T47D (cell line): ENCODE data around the gene CDC34.

ENCODE experiments used
- DNase-seq, 2 experiments: peaks; one replicate each; pipeline versions ENCODE4 v3.0.0 to v3.0.0-alpha.2; 2011 to 2012; ENCODE audit warnings: low read depth in 1 of 2, low spot score in 1 of 2
- JUND ChIP-seq: IDR thresholded peaks from 2 replicates; pipeline ENCODE4 v1.6.1; 2012; ENCODE audit warnings: low read depth
- in situ Hi-C: cut with HindIII; loops from 2 replicates; pipeline ENCODE4 v1.10.0; 2016; ENCODE audit warnings: low sequenced_read_pairs, low pct_unique_long_range_greater_than_20kb

Gene CDC34

GRCh38 chr19:493391-494170 lies 38.0 kb upstream of the CDC34 start:
- no peak for DNase-seq
- in situ Hi-C loops, result no loop called here
- no peak for TF ChIP-seq JUND

DNA sequence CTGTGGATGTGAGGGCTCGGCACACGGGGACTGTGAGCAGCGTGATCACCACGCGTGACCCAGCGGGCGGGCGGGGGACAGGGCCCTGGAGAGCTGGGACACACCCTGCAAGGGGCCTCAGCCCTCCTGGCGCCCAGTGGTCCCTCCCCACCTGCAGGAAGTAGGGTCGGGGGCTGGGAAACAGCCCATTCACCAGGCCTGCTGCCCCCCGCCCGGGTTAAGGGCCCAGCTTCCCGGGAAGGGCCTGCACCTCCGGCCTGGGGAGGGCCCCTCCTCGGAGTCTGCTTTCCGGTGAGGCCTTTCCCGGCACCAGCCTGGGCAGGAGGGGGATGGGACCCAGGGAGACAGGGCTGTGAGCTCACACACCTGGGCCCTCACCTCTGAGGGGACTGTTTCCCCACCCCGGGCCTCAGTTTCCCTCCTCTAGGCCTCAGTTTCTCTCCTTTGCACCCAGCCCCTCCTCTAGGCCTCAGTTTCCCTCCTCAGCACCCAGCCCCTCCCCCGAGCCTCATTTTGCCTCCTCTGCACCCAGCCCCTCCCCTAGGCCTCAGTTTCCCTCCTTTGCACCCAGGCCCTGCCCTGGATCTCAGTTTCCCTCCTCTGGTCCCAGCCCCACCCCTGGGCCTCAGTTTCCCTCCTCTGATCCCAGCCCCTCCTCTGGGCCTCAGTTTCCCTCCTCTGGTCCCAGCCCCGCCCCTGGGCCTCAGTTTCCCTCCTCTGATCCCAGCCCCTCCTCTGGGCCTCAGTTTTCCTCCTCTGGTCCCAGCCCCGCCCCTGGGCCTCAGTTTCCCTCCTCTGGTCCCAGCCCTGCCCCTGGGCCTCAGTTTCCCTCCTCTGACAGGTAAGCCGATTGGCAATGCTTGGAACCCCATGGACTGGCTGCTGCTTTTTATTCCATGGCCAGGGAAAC lies 37.1 kb upstream of the CDC34 start:
- TF ChIP-seq JUND, result no peak
- no peak for DNase-seq
- in situ Hi-C loops, result no loop called here

- in situ Hi-C loops, result no loop called here
- DNase-seq, result no peak
- no peak for TF ChIP-seq JUND
Measured at GRCh38 chr19:495081-495401, 36.5 kb upstream of the CDC34 start.

DNA sequence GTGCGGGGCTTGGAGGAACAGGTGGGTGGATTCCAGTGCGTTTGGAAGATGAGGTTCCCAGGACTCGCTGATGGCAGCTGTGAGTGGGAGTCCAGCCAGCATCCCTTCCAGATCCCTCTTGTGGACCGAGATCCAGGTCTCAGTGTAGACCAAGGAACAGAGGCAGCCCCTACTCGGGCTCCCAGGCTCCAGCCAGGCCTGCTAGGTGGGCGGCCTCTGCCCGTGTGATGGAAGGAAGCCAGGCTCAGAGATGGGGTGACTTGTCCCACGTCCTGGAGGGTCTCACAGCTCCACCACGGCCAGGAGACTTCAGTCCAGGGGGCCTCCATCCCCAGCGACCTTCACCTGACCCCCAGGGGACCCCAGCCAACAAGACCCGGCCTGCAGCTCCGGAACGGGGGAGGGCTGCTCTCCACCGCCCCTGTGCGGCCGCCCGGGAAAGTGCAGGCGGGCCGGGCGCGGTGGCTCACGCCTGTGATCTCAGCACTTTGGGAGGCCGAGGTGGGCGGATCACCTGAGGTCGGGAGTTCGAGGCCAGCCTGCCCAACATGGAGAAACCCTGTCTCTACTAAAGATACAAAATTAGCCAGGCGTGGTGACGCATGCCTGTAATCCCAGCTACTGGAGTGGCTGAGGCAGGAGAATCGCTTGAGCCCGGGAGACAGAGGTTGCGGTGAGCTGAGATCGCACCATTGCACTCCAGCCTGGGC lies 36.0 kb upstream of the CDC34 start:
- in situ Hi-C loops, result no loop called here
- TF ChIP-seq JUND, result no peak
- DNase-seq, result peak in 1 of 2 experiments; percentile 65

DNA sequence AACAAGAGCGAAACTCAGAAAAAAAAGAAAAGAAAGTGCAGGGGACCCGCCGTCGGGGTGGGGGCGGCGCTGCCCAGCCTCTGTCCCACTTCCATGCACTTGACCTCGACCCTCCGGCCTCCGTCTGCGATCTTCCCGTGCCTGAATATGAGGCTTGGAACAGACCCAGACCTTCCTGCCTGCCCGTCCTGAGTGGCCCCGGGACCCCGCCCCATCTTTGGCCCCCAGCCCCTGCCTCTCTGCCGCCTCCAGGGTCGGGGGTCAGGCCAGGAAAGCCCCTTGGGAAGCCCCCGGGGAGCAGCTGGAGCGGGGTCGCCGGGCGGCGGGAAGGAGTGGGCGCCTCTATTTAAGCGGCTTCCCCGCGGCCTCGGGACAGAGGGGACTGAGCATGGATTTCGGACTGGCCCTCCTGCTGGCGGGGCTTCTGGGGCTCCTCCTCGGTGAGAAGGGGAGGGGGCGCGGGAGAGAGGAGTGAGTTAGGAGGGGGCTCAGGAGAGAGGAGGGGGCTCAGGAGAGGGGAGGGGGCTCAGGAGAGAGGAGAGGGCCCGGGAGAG lies 35.4 kb upstream of the CDC34 start, which contains the start of gene MADCAM1:
MADCAM1 (plus strand) TSS at position 375 of the 554 bp plus-strand sequence; CDS start at position 389, 14 bp downstream.
- in situ Hi-C loops, result no loop called here
- no peak for DNase-seq
- no peak for TF ChIP-seq JUND

GRCh38 chr19:496986-497385 lies 34.6 kb upstream of the CDC34 start:
- no peak for TF ChIP-seq JUND
- in situ Hi-C loops, result no loop called here
- no peak for DNase-seq

GRCh38 chr19:497491-497868 lies 34.1 kb upstream of the CDC34 start:
- in situ Hi-C loops, result no loop called here
- DNase-seq, result no peak

GRCh38 chr19:497869-498510 lies 33.6 kb upstream of the CDC34 start:
- TF ChIP-seq JUND, result no peak
- no peak for DNase-seq
- in situ Hi-C loops, result no loop called here

More at GRCh38 chr19:497491-497868, 34.1 kb upstream of the CDC34 start:
- TF ChIP-seq JUND, result no peak

DNA sequence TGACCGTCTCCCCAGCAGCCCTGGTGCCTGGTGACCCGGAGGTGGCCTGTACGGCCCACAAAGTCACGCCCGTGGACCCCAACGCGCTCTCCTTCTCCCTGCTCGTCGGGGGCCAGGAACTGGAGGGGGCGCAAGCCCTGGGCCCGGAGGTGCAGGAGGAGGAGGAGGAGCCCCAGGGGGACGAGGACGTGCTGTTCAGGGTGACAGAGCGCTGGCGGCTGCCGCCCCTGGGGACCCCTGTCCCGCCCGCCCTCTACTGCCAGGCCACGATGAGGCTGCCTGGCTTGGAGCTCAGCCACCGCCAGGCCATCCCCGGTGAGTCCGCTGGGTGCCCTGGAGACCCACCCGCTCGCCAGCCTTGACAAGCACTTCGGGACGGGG lies 33.1 kb upstream of the CDC34 start:
- TF ChIP-seq JUND, result no peak
- DNase-seq, result no peak
- in situ Hi-C loops, result no loop called here

- TF ChIP-seq JUND, result no peak
- DNase-seq, result no peak
- in situ Hi-C loops, result no loop called here
Measured at GRCh38 chr19:498977-499623, 32.5 kb upstream of the CDC34 start.

- DNase-seq, result no peak
- in situ Hi-C loops, result no loop called here
- no peak for TF ChIP-seq JUND
Measured at GRCh38 chr19:501646-502045, 29.9 kb upstream of the CDC34 start.

DNA sequence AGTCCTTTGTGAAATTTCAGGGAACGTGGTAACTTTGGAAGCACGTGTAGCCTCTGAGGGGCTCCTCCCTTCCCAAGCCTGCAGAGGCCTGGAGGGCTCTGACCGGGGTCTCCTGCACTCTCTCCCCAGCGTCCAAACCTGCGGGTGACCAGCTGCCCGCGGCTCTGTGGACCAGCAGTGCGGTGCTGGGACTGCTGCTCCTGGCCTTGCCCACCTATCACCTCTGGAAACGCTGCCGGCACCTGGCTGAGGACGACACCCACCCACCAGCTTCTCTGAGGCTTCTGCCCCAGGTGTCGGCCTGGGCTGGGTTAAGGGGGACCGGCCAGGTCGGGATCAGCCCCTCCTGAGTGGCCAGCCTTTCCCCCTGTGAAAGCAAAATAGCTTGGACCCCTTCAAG lies 26.9 kb upstream of the CDC34 start:
- in situ Hi-C loops, result no loop called here
- no peak for TF ChIP-seq JUND
- DNase-seq, result no peak
